ENCODE data around the gene PIEZO2.

PIEZO2 gene

GRCh38 chr18:10798727-10799550 lies 350.4 kb downstream of the PIEZO2 start:
- Mint-ChIP-seq H3K4me3 (no peak overlapping the region), H3K36me3 (ENCODE audit: low read depth) (peaks cover 6% of the 10 kb centered on the region), H3K27me3 (ENCODE audit: low read depth) (no peaks in the 10 kb centered on the region), H3K27ac (no peak overlapping the region), H3K4me1 (no peaks in the 10 kb centered on the region), H3K9me3 (no peaks in the 10 kb centered on the region)
- no peak for TF ChIP-seq CTCF (IDR thresholded peaks at IDR 0.05; ENCODE audit: unreplicated experiment in 3 of 3)

- no peaks in the 10 kb centered on the region for H3K4me1 Mint-ChIP-seq
- no peaks in the 10 kb centered on the region for H3K27me3 Mint-ChIP-seq (ENCODE audit: low read depth)
- no peak for TF ChIP-seq CTCF (IDR thresholded peaks at IDR 0.05; ENCODE audit: unreplicated experiment in 3 of 3)
- H3K36me3 Mint-ChIP-seq (ENCODE audit: low read depth): peaks cover 8% of the 10 kb centered on the region
- H3K4me3 Mint-ChIP-seq: no peak overlapping the region
- H3K9me3 Mint-ChIP-seq: no peaks in the 10 kb centered on the region
- H3K27ac Mint-ChIP-seq: no peak overlapping the region
Measured at GRCh38 chr18:10797896-10798295, 351.5 kb downstream of the PIEZO2 start.

GRCh38 chr18:10794771-10795170 lies 354.6 kb downstream of the PIEZO2 start:
- Mint-ChIP-seq H3K4me3 (no peak overlapping the region), H3K27ac (no peak overlapping the region), H3K4me1 (no peaks in the 10 kb centered on the region), H3K36me3 (ENCODE audit: low read depth) (peaks cover 14% of the 10 kb centered on the region), H3K9me3 (no peaks in the 10 kb centered on the region), H3K27me3 (ENCODE audit: low read depth) (no peaks in the 10 kb centered on the region)
- TF ChIP-seq CTCF (IDR thresholded peaks at IDR 0.05; ENCODE audit: unreplicated experiment in 3 of 3): no peak

- no peaks in the 10 kb centered on the region for H3K9me3 Mint-ChIP-seq
- TF ChIP-seq CTCF (IDR thresholded peaks at IDR 0.05; ENCODE audit: unreplicated experiment in 3 of 3): no peak
Measured at GRCh38 chr18:10793730-10794370, 355.5 kb downstream of the PIEZO2 start.

GRCh38 chr18:10792181-10792580 lies 357.2 kb downstream of the PIEZO2 start:
- Mint-ChIP-seq H3K4me1 (no peaks in the 10 kb centered on the region), H3K4me3 (no peak overlapping the region), H3K36me3 (ENCODE audit: low read depth) (peaks cover 10% of the 10 kb centered on the region), H3K9me3 (no peaks in the 10 kb centered on the region), H3K27ac (no peak overlapping the region), H3K27me3 (ENCODE audit: low read depth) (no peaks in the 10 kb centered on the region)
- no peak for TF ChIP-seq CTCF (IDR thresholded peaks at IDR 0.05; ENCODE audit: unreplicated experiment in 3 of 3)

More at GRCh38 chr18:10793730-10794370, 355.5 kb downstream of the PIEZO2 start:
- H3K27ac Mint-ChIP-seq: no peak overlapping the region
- H3K27me3 Mint-ChIP-seq (ENCODE audit: low read depth): no peaks in the 10 kb centered on the region
- peaks cover 14% of the 10 kb centered on the region for H3K36me3 Mint-ChIP-seq (ENCODE audit: low read depth)
- H3K4me3 Mint-ChIP-seq: no peak overlapping the region
- no peaks in the 10 kb centered on the region for H3K4me1 Mint-ChIP-seq

Data from nephron (organoid).